Measurements from ENCODE around the gene OR2M5.

Gene OR2M5

GRCh38 chr1:248144513-248145198 is at the start of gene OR2M5:
Gene OR2M5 (plus strand): TSS chr1:248145148. CDS start chr1:248145148, 0 bp downstream.
- TF ChIP-seq CTCF (IDR thresholded peaks at IDR 0.05; ENCODE audit: extremely low read depth, missing control alignments) = no peak
- DNase-seq (ENCODE audit: low spot score) = no peak

- no peak for TF ChIP-seq CTCF (IDR thresholded peaks at IDR 0.05; ENCODE audit: extremely low read depth, missing control alignments)
- DNase-seq (ENCODE audit: low spot score) = no peak
These were observed 46.4 kb upstream of the OR2M5 start for GRCh38 chr1:248098529-248098928.

- DNase-seq (ENCODE audit: low spot score) = no peak
- TF ChIP-seq CTCF (IDR thresholded peaks at IDR 0.05; ENCODE audit: extremely low read depth, missing control alignments) = no peak
These were observed 42.1 kb upstream of the OR2M5 start for GRCh38 chr1:248102847-248103246.

GRCh38 chr1:248111157-248111556 is 33.8 kb upstream of the OR2M5 start:
- no peak for DNase-seq (ENCODE audit: low spot score)
- TF ChIP-seq CTCF (IDR thresholded peaks at IDR 0.05; ENCODE audit: extremely low read depth, missing control alignments) = no peak

- DNase-seq (ENCODE audit: low spot score) = no peak
- no peak for TF ChIP-seq CTCF (IDR thresholded peaks at IDR 0.05; ENCODE audit: extremely low read depth, missing control alignments)
These were observed 30.1 kb upstream of the OR2M5 start for GRCh38 chr1:248114890-248115289.

GRCh38 chr1:248127653-248128052 is 17.3 kb upstream of the OR2M5 start:
- no peak for TF ChIP-seq CTCF (IDR thresholded peaks at IDR 0.05; ENCODE audit: extremely low read depth, missing control alignments)
- no peak for DNase-seq (ENCODE audit: low spot score)

GRCh38 chr1:248136811-248137210 is 8.1 kb upstream of the OR2M5 start:
- TF ChIP-seq CTCF (IDR thresholded peaks at IDR 0.05; ENCODE audit: extremely low read depth, missing control alignments) = no peak
- no peak for DNase-seq (ENCODE audit: low spot score)
